ENCODE data around the gene SH3GL3.

The SH3GL3 gene

DNA sequence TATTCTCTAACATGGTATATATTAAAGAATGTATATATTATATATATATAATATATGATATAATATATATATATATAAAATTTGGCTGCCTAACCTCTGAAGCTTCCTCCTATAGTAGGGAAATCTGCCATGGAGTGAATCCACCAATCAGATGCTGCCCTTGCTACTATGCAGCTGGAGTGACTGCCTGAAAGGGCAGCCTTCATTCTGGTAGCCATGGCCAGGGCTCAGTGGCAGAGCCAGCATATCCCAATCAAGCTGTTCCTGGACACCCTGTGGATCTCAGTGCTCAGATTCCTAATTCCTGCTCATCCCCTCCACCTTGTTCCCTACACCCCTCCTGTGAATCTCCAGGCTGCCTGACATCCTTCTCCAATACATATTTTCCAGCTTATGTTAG is 2.2 kb upstream of the SH3GL3 start:
- TF ChIP-seq NFIC (IDR thresholded peaks at IDR 0.05) = no peak
- no peak for TF ChIP-seq RAD21 (IDR thresholded peaks at IDR 0.05; ENCODE audit: low read depth)
- TF ChIP-seq, protein P1, sequence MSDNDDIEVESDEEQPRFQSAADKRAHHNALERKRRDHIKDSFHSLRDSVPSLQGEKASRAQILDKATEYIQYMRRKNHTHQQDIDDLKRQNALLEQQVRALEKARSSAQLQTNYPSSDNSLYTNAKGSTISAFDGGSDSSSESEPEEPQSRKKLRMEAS (IDR thresholded peaks at IDR 0.05) = no peak
- TF ChIP-seq CREB1 (IDR thresholded peaks at IDR 0.05; ENCODE audit: low read depth) = no peak
- TF ChIP-seq TAF1 (IDR thresholded peaks at IDR 0.05; ENCODE audit: low read depth) = no peak

DNA sequence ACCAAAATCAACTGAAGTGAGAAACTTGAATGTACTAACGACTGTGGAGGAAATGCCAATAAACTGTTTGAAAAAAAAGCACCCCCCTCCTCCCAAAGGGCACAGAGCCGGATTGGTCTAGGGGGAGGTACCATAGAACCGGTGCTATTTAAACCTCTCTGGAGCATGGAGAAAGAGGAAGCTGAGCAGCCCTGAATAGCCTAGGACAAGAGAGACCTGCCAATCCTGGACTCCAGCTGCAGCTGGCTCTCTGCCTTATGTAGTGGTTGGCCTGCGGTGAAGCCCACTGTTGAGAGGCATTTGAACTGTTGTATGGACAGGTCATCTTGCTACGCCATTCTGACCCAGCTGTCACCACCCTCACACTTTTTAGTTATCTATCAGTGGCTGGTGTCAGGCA is 1.5 kb upstream of the SH3GL3 start:
- TF ChIP-seq NFIC (IDR thresholded peaks at IDR 0.05) = no peak
- TF ChIP-seq, protein P2, sequence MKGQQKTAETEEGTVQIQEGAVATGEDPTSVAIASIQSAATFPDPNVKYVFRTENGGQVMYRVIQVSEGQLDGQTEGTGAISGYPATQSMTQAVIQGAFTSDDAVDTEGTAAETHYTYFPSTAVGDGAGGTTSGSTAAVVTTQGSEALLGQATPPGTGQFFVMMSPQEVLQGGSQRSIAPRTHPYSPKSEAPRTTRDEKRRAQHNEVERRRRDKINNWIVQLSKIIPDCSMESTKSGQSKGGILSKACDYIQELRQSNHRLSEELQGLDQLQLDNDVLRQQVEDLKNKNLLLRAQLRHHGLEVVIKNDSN (IDR thresholded peaks at IDR 0.05) = no peak
- TF ChIP-seq EGR1 (IDR thresholded peaks at IDR 0.05) = no peak
- TF ChIP-seq TAF1 (IDR thresholded peaks at IDR 0.05; ENCODE audit: low read depth) = no peak
- TF ChIP-seq TEAD4 (IDR thresholded peaks at IDR 0.05) = no peak
- no peak for TF ChIP-seq CREB1 (IDR thresholded peaks at IDR 0.05; ENCODE audit: low read depth)
- no peak for TF ChIP-seq FOXM1 (IDR thresholded peaks at IDR 0.05; ENCODE audit: borderline replicate concordance, low read depth)
- no peak for TF ChIP-seq EP300 (IDR thresholded peaks at IDR 0.05; ENCODE audit: borderline replicate concordance)
- TF ChIP-seq, protein P1 (IDR thresholded peaks at IDR 0.05) = no peak
- no peak for TF ChIP-seq TCF12 (IDR thresholded peaks at IDR 0.05; ENCODE audit: low read depth)
- TF ChIP-seq YY1 (IDR thresholded peaks at IDR 0.05; ENCODE audit: low read depth) = no peak
- no peak for TF ChIP-seq RAD21 (IDR thresholded peaks at IDR 0.05; ENCODE audit: low read depth)

DNA sequence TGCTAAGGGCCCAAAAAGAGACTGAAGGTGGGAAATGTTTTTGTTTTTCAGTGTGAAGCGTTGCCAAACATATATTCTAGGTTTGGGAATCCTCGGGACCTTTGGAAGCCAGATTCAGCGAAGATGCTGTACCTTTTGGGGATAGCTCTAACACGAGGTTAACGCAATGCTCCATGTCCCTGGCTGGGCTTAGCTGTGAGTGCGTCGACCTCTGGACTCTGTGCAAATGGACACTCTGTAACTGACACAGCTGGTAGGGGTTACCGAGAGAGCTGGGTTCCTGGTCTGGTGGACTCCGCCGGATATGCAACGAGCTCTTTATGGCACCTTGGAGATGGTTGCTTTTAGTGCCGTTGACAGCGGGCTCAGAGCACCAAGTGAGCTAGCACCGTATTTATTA is 724 bp upstream of the SH3GL3 start:
- TF ChIP-seq NFIC (IDR thresholded peaks at IDR 0.05) (no peak), FOXM1 (IDR thresholded peaks at IDR 0.05; ENCODE audit: borderline replicate concordance, low read depth) (no peak), TEAD4 (IDR thresholded peaks at IDR 0.05) (no peak), TAF1 (IDR thresholded peaks at IDR 0.05; ENCODE audit: low read depth) (no peak), EGR1 (IDR thresholded peaks at IDR 0.05) (no peak), ZBTB7A (IDR thresholded peaks at IDR 0.05; ENCODE audit: low read depth) (no peak), CEBPB (IDR thresholded peaks at IDR 0.05) (no peak), CREB1 (IDR thresholded peaks at IDR 0.05; ENCODE audit: low read depth) (no peak), RAD21 (IDR thresholded peaks at IDR 0.05; ENCODE audit: low read depth) (no peak), TCF12 (IDR thresholded peaks at IDR 0.05; ENCODE audit: low read depth) (no peak), YY1 (IDR thresholded peaks at IDR 0.05; ENCODE audit: low read depth) (no peak), EP300 (IDR thresholded peaks at IDR 0.05; ENCODE audit: borderline replicate concordance) (no peak)
- TF ChIP-seq, protein P2 (IDR thresholded peaks at IDR 0.05) = no peak
- TF ChIP-seq, protein P1 (IDR thresholded peaks at IDR 0.05) = no peak
- TF ChIP-seq, protein P3, sequence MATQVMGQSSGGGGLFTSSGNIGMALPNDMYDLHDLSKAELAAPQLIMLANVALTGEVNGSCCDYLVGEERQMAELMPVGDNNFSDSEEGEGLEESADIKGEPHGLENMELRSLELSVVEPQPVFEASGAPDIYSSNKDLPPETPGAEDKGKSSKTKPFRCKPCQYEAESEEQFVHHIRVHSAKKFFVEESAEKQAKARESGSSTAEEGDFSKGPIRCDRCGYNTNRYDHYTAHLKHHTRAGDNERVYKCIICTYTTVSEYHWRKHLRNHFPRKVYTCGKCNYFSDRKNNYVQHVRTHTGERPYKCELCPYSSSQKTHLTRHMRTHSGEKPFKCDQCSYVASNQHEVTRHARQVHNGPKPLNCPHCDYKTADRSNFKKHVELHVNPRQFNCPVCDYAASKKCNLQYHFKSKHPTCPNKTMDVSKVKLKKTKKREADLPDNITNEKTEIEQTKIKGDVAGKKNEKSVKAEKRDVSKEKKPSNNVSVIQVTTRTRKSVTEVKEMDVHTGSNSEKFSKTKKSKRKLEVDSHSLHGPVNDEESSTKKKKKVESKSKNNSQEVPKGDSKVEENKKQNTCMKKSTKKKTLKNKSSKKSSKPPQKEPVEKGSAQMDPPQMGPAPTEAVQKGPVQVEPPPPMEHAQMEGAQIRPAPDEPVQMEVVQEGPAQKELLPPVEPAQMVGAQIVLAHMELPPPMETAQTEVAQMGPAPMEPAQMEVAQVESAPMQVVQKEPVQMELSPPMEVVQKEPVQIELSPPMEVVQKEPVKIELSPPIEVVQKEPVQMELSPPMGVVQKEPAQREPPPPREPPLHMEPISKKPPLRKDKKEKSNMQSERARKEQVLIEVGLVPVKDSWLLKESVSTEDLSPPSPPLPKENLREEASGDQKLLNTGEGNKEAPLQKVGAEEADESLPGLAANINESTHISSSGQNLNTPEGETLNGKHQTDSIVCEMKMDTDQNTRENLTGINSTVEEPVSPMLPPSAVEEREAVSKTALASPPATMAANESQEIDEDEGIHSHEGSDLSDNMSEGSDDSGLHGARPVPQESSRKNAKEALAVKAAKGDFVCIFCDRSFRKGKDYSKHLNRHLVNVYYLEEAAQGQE (IDR thresholded peaks at IDR 0.05; ENCODE audit: low read depth) = no peak

DNA sequence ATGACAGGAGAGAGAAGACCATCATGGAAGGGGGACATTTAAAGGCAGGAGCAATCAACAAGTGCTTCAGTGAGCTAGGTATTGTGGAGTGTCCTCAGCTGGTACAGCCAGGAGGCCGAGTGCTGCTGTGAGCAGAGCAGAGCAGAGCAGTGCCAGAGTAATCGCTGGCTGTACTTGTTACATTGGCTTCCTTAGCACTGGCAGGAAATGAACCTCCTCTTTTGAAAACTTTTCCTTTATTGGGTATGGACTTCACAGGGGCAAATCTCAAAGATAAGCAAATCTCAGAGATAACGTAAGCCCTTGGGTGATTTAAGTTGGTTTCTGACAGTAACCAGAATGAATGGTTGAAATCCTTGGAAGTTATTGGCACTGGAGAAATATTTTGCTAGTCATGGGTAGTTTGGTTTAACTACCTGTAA is 2.1 kb downstream of the SH3GL3 start:
- TF ChIP-seq YY1 (IDR thresholded peaks at IDR 0.05; ENCODE audit: low read depth) = no peak
- no peak for TF ChIP-seq CREB1 (IDR thresholded peaks at IDR 0.05; ENCODE audit: low read depth)
- TF ChIP-seq CEBPB (IDR thresholded peaks at IDR 0.05) = no peak
- TF ChIP-seq RAD21 (IDR thresholded peaks at IDR 0.05; ENCODE audit: low read depth) = no peak
- no peak for TF ChIP-seq NFIC (IDR thresholded peaks at IDR 0.05)
- TF ChIP-seq EP300 (IDR thresholded peaks at IDR 0.05; ENCODE audit: borderline replicate concordance) = no peak
- no peak for TF ChIP-seq FOXM1 (IDR thresholded peaks at IDR 0.05; ENCODE audit: borderline replicate concordance, low read depth)
- no peak for TF ChIP-seq TEAD4 (IDR thresholded peaks at IDR 0.05)
- TF ChIP-seq TAF1 (IDR thresholded peaks at IDR 0.05; ENCODE audit: low read depth) = no peak
- no peak for TF ChIP-seq EGR1 (IDR thresholded peaks at IDR 0.05)
- no peak for TF ChIP-seq TCF12 (IDR thresholded peaks at IDR 0.05; ENCODE audit: low read depth)

DNA sequence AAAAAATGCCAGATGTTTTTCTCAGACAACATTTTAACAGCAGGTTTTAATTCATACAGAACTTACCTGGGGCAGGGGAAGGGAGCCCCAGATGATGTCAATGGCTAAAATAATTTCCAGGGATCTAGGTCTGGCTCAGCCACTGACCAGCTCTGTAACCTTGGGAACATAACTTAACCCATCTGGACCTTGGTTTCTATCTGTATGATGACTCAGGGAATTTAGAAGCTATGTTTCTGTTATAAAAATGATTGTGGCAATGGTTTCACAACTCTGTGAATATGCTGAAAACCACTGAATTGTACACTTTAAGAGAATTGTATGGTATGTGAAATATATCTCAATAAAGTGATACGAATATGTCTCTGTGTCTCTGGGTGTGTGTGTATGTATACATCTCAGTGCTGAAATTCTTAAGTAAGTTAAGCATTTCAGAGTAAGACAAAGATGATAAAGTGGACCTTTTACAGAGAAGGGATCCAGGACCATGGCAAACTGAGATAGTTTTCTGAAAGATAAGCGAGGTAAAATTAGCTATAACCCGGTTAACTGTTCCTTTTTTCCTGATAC is 2.9 kb downstream of the SH3GL3 start:
- no peak for TF ChIP-seq TCF12 (IDR thresholded peaks at IDR 0.05; ENCODE audit: low read depth)
- TF ChIP-seq CEBPB (IDR thresholded peaks at IDR 0.05) = no peak
- TF ChIP-seq TEAD4 (IDR thresholded peaks at IDR 0.05) = no peak
- TF ChIP-seq CREB1 (IDR thresholded peaks at IDR 0.05; ENCODE audit: low read depth) = no peak
- TF ChIP-seq NFIC (IDR thresholded peaks at IDR 0.05) = no peak
- TF ChIP-seq, protein P2 (IDR thresholded peaks at IDR 0.05) = no peak
- TF ChIP-seq, protein P3 (IDR thresholded peaks at IDR 0.05; ENCODE audit: low read depth) = no peak
- no peak for TF ChIP-seq ZBTB7A (IDR thresholded peaks at IDR 0.05; ENCODE audit: low read depth)
- TF ChIP-seq TAF1 (IDR thresholded peaks at IDR 0.05; ENCODE audit: low read depth) = no peak
- TF ChIP-seq RAD21 (IDR thresholded peaks at IDR 0.05; ENCODE audit: low read depth) = no peak
- TF ChIP-seq EP300 (IDR thresholded peaks at IDR 0.05; ENCODE audit: borderline replicate concordance) = no peak
- TF ChIP-seq FOXM1 (IDR thresholded peaks at IDR 0.05; ENCODE audit: borderline replicate concordance, low read depth) = no peak
- TF ChIP-seq, protein P1 (IDR thresholded peaks at IDR 0.05) = no peak
- no peak for TF ChIP-seq YY1 (IDR thresholded peaks at IDR 0.05; ENCODE audit: low read depth)
- TF ChIP-seq EGR1 (IDR thresholded peaks at IDR 0.05) = no peak

Data from Ishikawa (cell line).